Stimulated activated CD4-positive, alpha-beta T cell treated with anti-CD3 and anti-CD28 coated beads, Interleukin-4, amount 100 ng/mL, for 4 hours (primary cell): ENCODE measurements around the gene HK3.

Experiments used
- DNase-seq, 2 experiments: peaks; one replicate each; pipeline ENCODE4 v3.0.0-alpha.2; 2020

The HK3 gene

DNA sequence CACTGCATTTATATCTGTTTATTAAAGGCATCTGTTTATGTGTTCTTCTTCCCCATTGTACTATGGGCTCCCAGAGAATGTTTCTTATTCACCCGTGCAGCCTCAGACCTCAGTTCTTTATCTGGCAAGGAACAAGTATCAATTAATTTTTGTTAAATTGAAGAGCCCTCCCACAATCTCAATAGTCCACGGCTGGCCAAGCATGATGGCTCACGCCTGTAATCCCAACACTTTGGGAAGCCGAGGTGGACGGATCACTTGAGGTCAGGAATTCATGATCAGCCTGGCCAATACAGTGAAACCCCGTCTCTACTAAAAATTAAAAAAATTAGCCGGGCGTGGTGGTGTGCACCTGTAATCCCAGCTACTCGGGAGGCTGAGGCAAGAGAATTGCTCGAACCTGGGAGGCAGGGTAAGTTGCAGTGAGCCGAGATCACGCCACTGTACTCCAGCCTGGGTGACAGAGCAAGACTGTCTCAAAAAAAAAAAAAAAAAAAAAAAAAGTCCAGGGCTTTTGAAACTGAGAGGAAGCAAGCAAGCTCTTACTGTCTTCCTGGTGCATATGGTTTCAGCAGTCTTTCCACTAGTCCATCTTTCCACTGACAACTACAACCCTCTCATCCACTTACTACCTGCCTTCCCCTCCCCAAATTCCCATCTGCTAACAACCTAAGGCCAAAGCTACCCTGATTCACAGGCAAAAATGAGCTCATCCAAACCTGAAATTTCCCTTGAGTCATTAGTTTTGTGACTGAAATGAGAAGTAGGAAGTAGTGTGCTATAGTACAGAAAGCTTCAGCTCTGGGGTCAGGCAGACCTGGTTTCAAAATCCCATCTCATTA, 2.3 kb upstream of the HK3 start:
- DNase-seq = no peak

DNA sequence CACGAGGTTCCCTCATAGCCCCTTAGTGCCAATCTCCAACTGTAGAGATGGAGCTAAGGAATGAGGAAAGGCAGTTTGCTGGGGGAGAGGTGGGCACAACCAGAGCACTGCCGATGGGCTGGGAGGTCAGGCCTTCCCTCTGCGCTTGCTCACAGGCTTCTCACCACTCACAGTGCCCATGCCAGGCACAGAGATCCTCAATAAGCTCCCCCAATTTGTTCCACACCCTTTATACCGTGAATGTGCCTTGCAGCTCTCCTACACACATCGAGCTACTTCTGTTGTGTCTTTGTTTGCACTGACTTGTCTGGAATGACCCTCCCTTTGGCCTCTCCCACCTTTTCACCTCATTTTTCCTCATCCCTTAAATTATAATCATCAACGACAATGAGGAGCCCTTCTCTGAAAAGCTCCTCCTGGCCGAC, 1.6 kb upstream of the HK3 start:
- no peak for DNase-seq

- no peak for DNase-seq
These were observed 1.0 kb upstream of the HK3 start for GRCh38 chr5:176899946-176900779.

DNA sequence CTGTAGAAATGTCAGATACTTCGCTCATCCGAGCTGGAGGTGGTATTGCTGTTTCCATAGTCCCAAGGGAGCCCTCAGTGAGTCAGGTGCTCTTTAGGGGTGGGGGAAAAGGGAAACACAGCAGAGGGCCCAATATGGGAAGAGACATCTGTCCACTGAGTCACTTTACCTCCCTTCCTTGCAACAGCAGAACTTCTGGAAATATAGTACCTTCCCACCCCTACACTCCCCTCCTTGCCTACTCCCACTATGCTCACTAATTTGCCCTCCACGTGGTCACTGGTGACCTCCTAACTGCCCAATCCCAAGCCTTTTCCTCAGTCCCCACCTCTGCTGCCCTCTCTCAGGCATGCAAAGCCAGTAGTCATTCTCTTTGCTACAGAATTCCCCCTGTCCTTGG, 1.9 kb downstream of the HK3 start:
- no peak for DNase-seq

DNA sequence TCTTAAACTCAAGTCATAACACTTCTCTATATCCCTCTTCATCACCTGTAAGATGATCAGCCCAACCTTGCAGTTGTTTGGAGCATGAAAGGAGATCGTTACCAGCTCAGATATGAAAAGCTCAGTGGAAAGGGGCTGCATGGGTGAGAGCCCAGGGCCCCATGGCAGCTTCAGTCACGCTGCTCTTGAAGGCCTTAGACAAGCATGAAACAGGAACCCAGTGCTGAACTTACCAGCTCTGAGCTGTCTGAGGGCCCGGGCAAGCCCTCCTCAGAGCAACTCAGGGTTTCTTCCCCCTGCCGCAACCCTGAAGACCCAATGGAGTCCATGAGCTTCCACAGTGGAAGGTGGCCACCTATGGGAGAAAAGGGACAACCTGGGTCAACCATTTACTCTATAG, 3.3 kb downstream of the HK3 start:
- DNase-seq = no peak

DNA sequence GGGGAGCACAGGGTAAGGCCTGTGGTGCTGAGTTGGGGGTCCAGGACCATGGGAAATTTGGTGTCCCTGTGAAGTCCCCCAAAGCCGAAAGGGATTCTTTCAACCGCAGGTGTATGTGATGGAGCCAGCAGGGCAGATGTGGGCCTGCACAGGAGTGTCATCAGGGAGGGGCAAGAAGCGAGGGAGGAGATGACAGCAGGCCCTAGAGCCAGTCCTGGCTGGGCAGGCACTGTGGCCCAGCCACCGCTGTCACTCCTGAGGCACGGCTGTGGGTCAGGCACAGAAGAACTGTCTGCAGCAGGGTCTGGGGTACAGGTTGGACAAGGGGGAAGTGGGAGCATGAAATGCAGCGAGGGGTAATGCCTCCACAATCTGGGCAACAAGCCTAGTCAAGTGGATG, 4.8 kb downstream of the HK3 start:
- no peak for DNase-seq

DNA sequence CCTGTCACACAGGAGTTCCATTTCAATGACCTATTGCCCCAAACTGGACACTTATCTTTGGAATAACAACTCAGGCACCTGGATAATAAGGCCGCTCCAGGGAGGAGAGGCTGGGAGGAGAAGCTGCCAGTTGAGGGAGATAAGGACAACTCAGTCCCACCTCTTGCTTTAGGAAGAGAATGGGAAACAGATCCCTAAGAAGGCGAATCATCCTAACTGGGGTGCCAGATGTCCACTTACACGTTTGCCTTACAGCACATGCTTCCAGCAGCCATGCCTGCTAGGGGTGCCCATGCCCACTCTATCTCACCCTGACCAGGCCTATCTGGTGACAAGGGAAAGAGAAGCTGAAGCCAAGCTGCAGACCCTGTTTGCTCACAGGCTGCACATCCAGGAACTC, 6.5 kb downstream of the HK3 start:
- no peak for DNase-seq

DNA sequence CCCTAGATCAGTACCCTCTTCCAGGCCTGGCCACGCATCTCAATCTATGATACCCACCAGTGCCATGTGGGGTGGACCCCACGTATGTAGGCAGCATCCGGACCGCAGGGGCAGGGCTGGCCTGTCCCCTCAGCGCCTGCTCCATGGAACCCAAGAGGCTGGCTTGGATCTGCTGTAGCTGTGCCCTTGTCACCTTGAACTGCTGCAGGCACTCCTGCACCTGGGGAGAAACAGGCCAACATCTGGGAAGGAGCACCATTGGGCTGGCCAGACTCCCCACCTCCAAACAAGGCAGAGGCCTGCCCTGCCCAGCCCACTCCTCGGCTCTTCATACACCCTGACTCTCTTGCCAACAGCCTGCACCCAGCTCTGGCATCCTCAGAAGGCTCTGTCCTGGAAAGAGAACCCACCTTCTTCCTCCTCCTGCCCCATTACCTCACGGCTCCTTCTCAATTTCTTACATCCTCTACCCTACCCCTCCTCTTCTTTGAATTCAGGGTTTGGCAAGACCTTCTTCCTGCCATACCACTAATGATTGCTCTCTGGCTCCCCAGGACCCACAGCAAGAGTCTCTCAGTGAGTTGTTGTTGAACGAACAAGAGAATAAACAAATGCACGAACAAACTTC, 7.7 kb downstream of the HK3 start:
- DNase-seq = no peak

DNA sequence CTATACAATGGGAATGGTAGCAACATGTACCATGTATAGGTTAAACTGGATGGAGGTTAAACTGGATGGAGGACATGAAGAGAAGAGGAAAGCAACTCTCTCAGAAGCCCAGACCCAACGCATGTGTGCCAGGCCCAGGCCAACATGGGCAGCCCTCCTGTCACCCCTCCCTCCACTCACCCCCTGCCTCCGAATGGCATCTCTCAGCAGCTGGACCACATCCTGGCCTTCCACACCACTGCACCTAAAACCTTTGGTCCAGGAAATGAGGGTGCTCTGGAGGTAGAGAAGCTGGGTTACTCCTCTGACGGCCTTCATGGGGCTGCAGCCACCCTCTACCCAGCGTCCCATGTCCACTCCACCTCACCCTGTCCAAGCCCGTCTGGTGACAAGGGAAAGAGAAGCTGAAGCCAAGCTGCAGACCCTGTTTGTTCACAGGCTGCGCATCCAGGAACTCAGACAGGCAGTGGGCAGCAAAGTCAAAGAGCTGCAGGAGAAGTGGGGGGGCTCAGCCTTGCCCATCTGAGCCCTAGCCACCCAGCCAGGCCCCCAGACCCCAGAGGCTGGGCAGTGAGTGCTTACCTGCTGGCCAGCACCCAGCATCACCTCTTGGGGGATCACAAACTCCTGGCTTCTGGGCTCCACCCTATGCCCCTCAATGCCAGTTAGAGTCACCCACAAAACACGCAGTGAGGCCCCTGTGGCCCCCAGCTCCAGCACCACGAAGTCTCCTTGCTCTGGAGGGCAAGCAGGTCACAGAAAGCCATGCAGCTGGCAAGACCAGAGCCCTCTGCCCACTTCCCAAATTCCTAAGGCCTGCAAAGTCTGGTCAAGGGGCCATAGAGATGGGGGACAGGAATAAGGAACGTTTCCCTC, 8.5 kb downstream of the HK3 start:
- no peak for DNase-seq

GRCh38 chr5:176889321-176890280, 9.5 kb downstream of the HK3 start:
- no peak for DNase-seq

DNA sequence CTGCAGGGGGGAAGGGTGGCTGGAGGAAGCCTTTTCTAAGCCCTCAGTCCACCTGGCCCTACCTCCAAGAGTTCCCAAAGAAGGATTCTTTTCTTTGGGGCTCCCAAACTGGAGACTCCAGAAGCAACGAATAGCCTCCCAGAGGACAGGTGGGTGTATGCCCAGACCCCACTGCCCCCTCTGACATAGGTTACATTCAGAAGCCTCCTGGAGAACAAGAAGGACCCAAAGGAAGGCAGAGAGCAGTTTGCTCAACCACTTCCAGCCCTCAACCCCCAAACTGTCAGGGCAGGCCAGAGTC, 10.3 kb downstream of the HK3 start:
- no peak for DNase-seq

- DNase-seq = no peak
These were observed 10.9 kb downstream of the HK3 start for GRCh38 chr5:176888016-176888864.

DNA sequence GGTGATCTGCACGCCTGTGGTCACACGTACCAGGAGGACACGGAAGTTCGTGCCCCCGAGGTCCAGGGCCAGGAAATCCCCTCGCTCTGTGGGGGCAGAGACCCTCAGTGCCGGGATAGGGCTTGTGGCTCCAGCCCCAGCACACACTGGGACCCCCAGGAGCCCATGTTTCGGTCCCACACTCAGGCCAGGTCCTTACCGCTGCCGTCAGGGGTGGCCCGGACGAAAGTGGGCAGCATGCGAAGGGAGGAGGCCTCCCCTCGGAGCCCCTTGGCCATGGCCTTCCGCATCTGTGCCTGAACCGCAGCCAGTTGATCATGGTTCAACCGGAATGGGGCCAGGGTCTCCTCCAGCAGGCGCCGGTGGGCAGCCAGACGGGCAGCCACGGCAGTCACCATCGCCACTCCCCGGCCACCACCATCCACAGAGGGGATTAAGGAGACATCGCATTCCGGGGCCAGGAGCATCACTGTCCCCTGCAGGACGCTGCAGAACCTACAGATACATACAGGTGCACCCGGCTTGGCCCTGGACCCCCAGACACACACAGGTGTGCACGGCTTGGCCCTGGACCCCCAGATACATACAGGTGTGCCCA, 11.8 kb downstream of the HK3 start:
- DNase-seq = no peak

DNA sequence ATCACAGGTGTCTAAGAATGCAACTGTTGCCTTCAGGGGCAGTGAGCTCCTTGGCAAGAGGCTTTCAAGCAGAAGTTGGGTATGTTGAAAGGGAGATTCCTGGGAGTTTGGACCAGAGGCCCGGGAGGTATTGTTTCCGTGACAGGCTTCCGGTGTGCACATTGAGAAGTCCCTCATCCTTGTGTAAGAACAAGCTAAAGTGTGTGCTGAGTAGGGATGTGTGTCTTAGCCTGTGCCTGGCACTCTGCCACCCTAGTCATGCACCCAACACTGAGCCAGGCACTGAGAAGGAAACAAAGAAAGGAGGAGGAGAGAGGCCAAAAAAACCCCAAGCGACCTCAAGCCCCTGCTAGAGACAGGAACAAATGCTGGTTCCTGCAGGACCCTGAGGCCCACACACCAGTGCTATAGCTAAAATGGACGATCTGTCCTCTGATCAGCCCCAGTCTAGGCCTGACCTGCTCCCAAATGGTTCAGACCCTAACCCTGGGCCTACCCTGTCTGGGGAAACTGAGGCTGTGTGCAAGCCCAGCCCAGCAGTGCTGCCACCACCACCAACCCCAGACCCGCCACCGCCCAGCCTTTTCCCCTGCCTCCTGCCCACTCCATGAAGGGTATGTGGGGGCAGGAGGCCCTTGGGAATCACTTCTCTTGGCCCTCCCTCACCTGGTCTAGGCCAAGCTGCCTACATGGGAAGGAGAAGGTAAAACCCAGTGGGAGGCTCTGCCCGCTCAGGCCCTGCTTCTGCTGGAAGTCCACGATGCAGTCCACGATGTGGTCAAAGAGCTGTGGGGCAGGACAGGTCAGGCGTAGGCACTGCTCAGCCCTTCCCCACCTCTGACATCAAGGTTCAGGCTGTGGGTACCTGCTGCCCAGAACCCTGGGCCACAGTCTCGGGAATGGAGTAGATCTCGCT, 12.6 kb downstream of the HK3 start:
- no peak for DNase-seq

- no peak for DNase-seq
These were observed 14.6 kb downstream of the HK3 start for GRCh38 chr5:176884571-176884890.

GRCh38 chr5:176883700-176884570, 15.2 kb downstream of the HK3 start:
- no peak for DNase-seq

- DNase-seq = no peak
These were observed 16.6 kb downstream of the HK3 start for GRCh38 chr5:176882567-176882903.

DNA sequence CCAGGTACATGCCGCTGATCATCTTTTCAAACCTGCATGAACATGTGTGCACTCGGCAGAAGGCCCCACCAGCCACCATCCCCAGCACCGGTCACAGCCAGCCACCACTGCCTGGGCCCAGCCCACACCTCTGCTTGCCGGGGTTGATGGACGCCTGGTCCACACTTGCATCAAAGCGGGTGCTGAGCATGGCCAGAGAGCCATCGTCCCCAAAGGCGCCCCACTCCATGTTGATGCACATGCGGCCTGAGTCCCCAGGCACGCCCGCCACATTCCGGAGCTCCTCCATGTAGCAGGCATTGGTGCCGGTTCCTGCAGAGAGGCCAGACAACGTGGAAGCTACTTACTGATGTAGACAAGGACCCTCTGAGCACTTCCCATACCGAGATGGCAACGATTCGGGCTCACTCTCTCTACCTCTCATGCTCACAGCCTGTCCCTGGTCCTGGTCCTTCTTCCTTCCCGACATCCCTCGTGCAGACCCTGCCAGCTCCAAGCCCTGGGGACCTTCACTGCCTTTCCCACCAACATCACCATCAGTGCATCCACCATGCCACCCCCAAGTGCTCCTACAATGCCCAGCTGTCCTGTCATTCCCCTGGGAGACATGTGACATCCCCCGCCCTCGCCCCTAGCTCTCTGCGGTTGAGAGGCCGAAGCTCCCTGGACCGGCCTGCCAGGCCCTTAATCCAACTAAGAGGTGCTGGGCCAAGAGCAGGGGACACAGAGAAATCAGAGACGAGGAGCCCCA, 17.2 kb downstream of the HK3 start:
- no peak for DNase-seq
